GM13977 (cell line): ENCODE measurements around the gene HIPK3.
"Not testable (repeated sequence)": the region's sequence is repeated elsewhere in the genome, so short reads cannot be mapped to it uniquely, and the experiment has no call there.

Experiments used
- DNase-seq: peaks from one replicate; pipeline ENCODE4 v3.0.0; 2012; ENCODE audit warnings: low spot score
- in situ Hi-C: fragments of 300-500 bp; cut with MboI; formaldehyde crosslinking; loops from one replicate; pipeline ENCODE4 v1.12.0; 2022; ENCODE audit warnings: low sequenced_read_pairs, low pct_unique_long_range_greater_than_20kb, mixed read lengths, inconsistent platforms; ENCODE audit not compliant: unreplicated experiment
- TF ChIP-seq, protein P1 (sequence below): IDR thresholded peaks from 2 replicates; pipeline ENCODE4 v1.5.1; 2012; ENCODE audit warnings: mild to moderate bottlenecking, control low read depth; ENCODE audit not compliant: insufficient read depth; ENCODE audit errors: extremely low read depth, missing control alignments

The HIPK3 gene

DNA sequence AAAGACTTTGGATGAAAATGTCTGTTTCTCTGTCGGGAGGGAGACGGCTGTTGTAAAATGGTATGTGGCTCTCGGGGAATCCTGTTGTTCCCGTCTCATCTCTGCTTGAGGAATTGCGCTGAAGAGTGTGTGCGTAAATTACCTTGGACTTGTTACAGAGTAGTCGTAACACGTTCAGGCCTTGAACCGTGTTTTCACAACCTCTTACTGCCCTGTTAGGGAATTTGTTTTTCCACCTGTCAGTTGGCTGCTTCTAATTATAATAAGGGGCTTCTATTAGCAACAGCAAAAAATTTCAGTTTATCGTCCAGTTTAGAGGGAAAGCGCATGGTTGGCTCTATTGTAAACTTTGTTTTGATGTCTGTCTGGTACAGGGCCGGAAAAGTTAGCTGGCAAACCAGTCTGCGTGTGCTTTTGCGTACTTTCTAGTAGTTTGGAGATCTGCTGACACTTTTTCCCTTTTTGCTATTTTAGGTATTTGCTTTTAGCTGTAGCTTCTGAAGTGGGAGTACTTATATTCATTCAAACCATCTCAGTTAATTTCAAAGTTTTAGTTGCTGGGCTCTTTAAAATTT lies 1.5 kb downstream of the HIPK3 start:
- TF ChIP-seq, protein P1, sequence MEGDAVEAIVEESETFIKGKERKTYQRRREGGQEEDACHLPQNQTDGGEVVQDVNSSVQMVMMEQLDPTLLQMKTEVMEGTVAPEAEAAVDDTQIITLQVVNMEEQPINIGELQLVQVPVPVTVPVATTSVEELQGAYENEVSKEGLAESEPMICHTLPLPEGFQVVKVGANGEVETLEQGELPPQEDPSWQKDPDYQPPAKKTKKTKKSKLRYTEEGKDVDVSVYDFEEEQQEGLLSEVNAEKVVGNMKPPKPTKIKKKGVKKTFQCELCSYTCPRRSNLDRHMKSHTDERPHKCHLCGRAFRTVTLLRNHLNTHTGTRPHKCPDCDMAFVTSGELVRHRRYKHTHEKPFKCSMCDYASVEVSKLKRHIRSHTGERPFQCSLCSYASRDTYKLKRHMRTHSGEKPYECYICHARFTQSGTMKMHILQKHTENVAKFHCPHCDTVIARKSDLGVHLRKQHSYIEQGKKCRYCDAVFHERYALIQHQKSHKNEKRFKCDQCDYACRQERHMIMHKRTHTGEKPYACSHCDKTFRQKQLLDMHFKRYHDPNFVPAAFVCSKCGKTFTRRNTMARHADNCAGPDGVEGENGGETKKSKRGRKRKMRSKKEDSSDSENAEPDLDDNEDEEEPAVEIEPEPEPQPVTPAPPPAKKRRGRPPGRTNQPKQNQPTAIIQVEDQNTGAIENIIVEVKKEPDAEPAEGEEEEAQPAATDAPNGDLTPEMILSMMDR, result no peak
- in situ Hi-C loops, result no loop called here
- DNase-seq, result no peak

DNA sequence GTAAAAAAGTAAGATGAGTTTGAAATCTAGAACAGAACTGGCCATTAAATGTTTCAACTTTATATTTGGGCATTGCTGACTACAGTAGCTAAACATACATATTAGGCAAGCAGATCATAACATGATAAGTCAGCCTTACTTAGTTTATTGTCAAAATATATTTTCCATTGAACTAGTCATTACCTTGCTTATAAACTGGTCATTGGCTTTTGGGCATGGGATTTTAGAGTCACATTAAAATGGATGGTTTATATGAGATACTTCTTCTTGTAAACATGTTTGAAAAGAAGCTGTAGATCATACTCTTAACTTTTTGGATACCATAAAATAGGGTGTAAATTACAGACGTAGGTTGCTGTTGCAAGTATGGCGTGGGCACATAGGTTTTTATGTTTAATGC lies 2.7 kb downstream of the HIPK3 start:
- in situ Hi-C loops, result no loop called here
- no peak for DNase-seq
- TF ChIP-seq, protein P1, result no peak

DNA sequence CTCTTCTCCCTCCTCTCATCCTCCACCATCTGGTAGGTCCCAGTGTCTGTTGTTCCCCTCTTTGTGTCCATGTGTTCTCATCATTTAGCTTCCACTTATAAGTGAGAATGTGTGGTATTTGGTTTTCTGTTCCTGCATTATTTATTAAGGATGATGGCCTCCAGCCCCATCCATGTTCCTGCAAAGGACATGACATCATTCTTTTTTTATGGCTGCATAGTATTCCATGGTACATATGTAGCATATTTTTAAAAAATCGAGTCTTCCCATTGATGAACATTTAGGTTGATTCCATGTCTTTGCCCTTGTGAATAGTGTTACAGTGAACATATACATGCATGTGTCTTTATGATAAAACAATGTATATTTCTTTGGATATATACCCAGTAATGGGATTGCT lies 4.2 kb downstream of the HIPK3 start:
- in situ Hi-C loops, DNase-seq: not testable (repeated sequence)

DNA sequence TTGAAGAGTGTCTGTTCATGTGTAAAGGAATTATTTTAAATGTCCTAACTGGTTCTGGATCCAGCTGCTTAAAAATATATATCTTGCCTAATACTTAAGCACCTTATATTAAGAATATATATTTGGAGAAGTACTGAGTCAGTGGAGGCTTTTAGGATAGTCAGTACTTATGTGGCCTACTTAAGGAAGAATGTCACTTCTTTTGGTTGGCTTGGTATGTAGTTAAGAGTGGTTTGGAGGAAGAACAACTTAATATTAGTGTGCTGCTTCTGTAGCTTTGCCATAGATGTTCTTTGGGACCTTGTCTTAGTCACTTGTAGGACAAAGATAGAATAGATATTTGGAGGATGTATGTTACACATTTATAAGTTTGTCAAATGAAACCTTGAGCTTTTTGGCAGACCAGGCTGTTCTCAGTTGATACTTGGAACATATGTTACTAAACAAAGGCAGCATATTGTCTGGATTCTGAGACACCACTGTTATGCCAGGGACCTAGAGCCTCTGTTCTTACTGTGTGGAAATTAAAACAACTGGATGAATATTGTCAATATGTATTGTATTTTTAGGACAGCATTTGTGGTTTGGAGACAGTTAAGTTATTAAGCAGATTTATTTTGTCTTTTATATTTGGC lies 4.9 kb downstream of the HIPK3 start:
- TF ChIP-seq, protein P1, result no peak
- in situ Hi-C loops, result no loop called here
- no peak for DNase-seq

DNA sequence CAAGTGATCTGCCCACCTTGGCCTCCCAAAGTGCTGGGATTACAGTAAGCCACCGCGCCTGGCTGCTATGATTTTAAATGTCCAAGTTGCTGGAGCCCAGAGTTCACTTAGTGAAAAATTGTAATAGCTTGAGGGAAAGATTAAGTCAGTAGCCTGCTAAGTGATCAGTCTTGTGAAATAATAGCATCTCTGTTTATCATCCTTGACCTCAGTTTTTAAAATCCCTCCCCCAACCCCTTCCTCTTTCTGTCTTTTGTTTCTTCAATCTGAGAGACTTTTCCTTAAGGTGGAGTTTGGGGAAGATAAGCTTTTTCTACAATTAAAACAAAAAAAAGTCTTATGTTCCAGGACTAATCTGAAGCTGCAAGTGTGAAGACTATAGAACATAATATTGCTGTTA lies 6.4 kb downstream of the HIPK3 start:
- DNase-seq, result no peak
- in situ Hi-C loops, result no loop called here
- TF ChIP-seq, protein P1, result no peak

DNA sequence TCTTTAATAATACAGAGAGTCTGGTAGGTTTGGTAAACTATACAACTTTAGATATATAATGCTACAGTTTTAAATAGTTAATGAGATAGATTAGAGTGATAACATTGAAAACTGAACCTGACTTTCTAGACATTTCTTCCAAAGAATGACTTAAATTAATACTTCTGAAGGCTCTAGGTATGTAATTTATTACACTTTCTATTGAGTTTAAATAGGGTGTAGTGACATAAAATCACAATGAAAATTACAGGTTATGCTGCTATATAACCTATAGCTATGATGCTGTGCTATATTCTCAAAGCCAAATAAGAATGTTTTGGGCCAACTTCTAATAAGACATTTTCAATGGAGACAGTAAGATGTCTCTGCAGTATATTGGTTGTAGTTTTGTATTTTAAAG lies 7.7 kb downstream of the HIPK3 start:
- in situ Hi-C loops, result no loop called here
- DNase-seq, result no peak
- TF ChIP-seq, protein P1, result no peak

DNA sequence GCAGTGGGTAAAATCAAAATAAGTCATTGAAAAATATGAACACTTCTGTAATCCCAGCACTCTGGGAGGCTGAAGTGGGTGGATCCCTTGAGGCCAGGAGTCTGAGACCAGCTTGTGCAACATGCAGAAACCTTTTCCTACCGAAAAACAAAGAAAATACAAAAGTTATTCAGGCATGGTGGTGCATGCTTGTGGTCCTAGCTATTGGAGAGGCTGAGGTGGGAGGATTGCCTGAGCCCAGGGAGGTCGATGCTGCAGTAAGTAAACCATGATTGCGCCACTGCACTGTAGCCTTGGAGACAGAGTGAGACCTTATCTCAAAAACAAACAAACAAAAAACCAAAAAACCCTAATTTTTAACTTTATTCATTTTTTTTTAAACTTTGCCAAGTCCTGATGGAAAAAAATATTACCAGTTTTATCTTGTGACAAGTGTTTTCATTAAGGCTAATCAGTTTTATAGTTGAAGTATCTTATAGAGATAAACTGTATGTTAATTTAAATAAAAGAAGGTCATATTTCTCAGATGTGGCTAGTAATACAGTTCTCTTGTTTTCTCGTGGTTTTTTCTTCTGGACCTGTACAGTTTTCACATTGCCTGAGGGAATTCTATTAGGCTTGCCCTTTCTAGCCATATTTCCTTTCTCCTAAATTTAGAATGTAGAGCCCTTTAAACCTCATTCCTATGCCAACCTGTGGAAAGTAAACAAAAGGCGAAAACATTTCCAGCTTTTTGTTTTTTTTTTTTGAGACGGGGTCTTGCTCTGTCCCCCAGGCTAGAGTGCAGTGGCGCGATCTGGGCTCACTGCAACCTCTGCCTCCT lies 9.4 kb downstream of the HIPK3 start:
- in situ Hi-C loops, result no loop called here
- TF ChIP-seq, protein P1, result no peak
- DNase-seq, result no peak
